Measurements from ENCODE around the gene PHACTR1.
"Not testable (repeated sequence)": the region's sequence is repeated elsewhere in the genome, so short reads cannot be mapped to it uniquely, and the experiment has no call there.

The PHACTR1 gene

GRCh38 chr6:13307508-13307995 lies 591.0 kb downstream of the PHACTR1 start:
- DNase-seq (ENCODE audit: low read depth in 2 of 2): no peak

GRCh38 chr6:13308332-13308731 lies 591.8 kb downstream of the PHACTR1 start:
- no peak for DNase-seq (ENCODE audit: low read depth in 2 of 2)

DNA sequence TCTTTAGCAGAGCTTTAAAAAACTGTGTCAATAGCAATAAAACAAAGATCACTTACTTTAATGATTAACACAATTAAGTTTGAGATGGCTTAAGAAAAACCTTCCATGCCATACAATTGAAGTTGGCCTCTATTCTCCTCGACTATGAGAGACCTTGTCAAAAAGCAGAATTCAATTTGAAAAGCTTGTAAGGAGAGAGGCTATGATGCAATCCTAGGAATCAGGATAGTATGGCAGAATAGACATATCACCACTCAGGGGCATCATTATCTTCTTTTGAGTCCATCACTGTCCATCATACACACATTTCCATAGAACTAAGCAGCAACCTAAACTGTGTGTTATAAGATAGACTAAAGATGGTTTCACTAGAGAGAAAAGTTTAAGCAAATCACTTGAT lies 594.6 kb downstream of the PHACTR1 start:
- no peak for DNase-seq (ENCODE audit: low read depth in 2 of 2)

GRCh38 chr6:13314806-13315205 lies 598.2 kb downstream of the PHACTR1 start:
- DNase-seq (ENCODE audit: low read depth in 2 of 2): no peak

- DNase-seq (ENCODE audit: low read depth in 2 of 2): no peak
These were observed 599.3 kb downstream of the PHACTR1 start for GRCh38 chr6:13315896-13316295.

DNA sequence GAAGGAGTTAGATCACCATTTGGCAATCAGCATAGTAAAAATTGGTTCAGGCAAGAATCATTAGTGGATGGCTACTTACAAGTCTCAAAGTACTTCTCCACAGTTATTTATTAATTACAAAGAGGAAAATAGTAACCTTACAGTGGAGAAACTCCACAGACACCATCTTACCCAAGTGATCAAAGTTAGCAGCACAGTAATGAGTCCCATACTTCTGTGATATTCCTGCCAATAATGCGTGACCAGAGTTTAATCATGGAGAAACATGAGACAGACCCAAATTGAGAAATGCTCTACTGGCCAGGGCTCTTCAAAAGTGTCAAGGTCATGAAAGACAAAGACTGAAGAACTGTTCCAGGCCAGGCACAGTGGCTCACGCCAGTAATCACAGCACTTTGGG lies 602.3 kb downstream of the PHACTR1 start:
- DNase-seq (ENCODE audit: low read depth in 2 of 2): no peak

- no peak for DNase-seq (ENCODE audit: low read depth in 2 of 2)
These were observed 603.5 kb downstream of the PHACTR1 start for GRCh38 chr6:13319891-13320564.

DNA sequence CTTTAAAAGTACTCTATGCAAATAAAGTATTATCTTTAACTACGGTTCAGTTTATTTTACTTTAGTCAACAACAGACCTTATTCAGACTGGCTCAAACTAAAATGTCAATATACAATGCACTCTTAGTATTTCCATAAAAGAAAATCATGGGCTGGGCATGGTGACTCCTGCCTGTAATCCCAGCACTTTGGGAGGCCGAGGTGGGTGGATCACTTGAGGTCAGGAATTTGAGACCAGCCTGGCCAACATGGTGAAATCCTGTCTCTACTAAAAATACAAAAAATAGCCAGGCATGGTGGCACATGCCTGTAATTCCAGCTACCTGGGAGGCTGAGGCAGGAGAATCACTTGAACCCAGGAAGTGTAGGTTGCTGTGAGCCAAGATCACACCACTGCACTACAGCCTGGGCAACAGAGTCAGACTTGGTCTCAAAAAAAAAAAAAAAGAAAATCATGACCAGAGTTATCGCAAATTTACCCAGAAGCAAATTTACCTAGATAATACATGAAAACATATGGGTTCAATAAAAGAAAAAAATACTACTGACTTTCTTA lies 609.5 kb downstream of the PHACTR1 start:
- not testable (repeated sequence) for DNase-seq (ENCODE audit: low read depth in 2 of 2)

DNA sequence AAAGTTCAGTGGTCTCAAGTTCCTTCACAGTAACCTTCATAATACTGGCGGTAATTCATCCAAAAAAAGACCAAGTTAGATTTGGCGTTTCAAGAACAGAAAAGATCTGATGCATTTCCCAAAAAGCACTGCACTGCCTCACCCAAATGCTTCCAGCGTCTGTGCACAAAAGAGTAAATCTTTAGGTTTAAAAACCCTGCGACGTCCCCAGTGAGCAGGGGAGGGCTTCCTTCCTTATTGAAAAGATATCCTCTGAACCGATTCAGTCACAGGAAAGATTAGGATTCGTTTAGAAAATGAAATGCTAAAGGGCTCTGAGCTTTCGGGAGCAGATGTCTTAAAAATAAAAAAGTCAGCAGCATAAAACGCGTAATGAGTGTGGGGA lies 611.1 kb downstream of the PHACTR1 start:
- no peak for DNase-seq (ENCODE audit: low read depth in 2 of 2)

DNA sequence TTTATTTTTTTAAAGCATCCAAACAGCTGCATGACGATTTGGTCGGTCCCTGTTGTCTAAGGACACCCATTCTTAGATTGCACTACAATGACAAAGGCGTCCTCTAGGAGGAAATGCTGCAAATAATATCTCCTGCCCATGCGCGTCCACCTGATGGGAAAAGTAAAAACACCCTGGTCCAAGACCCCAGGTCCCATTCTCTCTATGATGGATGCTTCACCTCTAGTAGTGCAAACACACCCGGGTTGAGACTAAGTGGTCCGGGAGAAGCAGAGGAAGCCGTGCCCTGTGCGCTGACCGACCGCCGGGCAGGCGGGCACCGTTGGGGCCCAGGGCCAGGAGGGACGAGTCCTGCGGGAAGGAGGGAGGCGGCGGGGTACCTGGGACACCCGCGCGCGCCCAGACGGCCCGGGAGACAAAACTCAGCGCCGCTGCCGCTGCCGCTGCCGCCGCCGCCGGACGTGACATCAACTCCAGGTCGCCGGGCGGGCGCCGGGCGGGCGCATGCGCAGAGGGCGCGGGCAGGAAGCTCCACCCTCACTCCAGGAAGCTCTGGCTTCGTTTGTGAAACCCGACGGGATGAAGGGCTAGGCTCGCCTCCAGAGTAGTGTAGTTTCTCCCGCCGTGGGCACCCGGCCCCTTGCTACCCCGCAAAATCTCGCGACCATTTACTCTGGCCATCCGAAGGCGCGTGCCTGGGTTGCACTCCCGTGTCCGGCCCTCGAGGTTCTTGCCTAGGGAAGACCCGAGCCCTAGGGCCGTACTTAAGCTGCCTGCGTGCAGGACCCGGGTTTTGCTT lies 611.7 kb downstream of the PHACTR1 start, which contains the start of gene TBC1D7:
Gene TBC1D7, minus strand, starts transcription at position 462 of the 799 bp plus-strand sequence. CDS start 1,639 bp downstream, outside the sequence.
- DNase-seq (ENCODE audit: low read depth in 2 of 2): peak; percentile 87 to 90

DNA sequence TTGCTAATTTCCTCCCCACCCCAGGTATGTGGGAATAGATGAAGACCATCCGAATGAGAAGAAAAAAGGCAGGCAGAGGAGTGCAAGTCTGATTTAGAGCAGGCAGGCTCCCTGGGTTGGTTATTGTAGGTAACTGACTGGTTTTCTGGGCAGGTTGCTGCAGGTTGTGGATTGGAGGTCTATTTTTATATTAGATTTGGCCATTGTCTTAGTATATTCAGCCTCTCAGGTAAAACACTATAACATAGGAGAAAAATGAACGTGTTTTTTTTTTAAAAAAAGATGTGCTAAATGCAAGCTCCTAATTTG lies 612.3 kb downstream of the PHACTR1 start:
- no peak for DNase-seq (ENCODE audit: low read depth in 2 of 2)

GRCh38 chr6:13331516-13332348 lies 615.2 kb downstream of the PHACTR1 start:
- no peak for DNase-seq (ENCODE audit: low read depth in 2 of 2)

GRCh38 chr6:13332349-13332706 lies 615.8 kb downstream of the PHACTR1 start:
- DNase-seq (ENCODE audit: low read depth in 2 of 2): no peak

GRCh38 chr6:13334953-13335352 lies 618.4 kb downstream of the PHACTR1 start:
- DNase-seq (ENCODE audit: low read depth in 2 of 2): no peak

DNA sequence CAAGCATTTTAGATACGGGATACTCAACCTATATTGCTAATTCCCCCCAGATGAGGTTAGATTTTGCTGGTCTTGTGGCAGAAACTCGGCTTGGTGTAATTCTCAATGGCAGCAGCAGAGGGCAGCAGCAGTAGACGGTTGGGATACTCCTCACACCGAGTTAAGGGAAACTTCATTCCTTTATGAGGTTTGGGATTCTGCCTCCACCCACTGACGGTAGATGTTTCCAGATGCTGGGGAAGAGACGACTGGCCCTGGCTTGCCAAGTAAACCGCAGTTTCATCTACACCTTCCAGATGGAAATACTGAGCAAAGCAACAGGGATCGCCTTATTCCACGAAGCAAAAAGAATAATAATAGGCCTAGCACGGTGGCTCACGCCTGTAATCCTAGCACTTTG lies 620.0 kb downstream of the PHACTR1 start:
- DNase-seq (ENCODE audit: low read depth in 2 of 2): peak; percentile 63 to 81

DNA sequence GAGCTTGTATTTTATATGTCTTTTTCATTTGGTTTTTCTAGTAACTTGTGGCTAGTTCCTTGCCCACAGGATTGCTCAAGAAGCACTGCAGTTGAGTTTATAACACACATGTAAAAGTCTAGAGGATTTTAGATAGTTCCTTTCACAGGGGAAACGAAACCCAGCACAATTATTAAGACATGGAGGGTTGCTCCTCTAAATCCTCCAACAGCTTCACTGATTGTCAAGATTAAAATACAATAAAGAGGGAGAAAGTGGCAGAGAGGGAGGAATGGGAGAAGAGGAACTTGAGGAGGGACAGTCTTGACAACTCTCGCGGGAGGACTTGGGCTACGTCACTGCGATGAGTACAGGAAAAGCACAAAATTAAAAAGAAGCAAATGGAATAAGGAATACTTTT lies 621.5 kb downstream of the PHACTR1 start:
- no peak for DNase-seq (ENCODE audit: low read depth in 2 of 2)
